Osteoblast (primary cell): ENCODE measurements around the gene NCK2. TPM values are rescaled to one million over a fixed set of nuclear protein-coding genes. Genes with fewer than 3 reads are reported as not detected.

Source experiments
- DNase-seq: peaks from one replicate; pipeline ENCODE4 v3.0.0; 2011; ENCODE audit warnings: low spot score, mixed read lengths; ENCODE audit not compliant: insufficient read length; ENCODE audit errors: missing footprints
- H2AFZ ChIP-seq: 2 replicates; pipeline ENCODE4 v1.6.0; 2011; ENCODE audit warnings: mild to moderate bottlenecking, low read length
- H3K27ac ChIP-seq: 2 replicates; pipeline ENCODE4 v1.5.1; 2011; ENCODE audit warnings: mild to moderate bottlenecking, low read depth, low read length, moderate library complexity
- H3K27me3 ChIP-seq: 2 replicates; pipeline ENCODE4 v1.6.0; 2012; ENCODE audit warnings: mild to moderate bottlenecking, control low read depth, inconsistent platforms, low read length, moderate library complexity; ENCODE audit not compliant: insufficient read depth
- H3K36me3 ChIP-seq: 2 replicates; pipeline ENCODE4 v1.5.1; 2011; ENCODE audit warnings: mild to moderate bottlenecking, low read length, control low read depth, moderate library complexity; ENCODE audit not compliant: insufficient read depth
- H3K4me1 ChIP-seq: 2 replicates; pipeline ENCODE4 v1.5.1; 2011; ENCODE audit warnings: mild to moderate bottlenecking, low read length, control low read depth, moderate library complexity; ENCODE audit not compliant: insufficient read depth
- H3K4me2 ChIP-seq: 2 replicates; pipeline ENCODE4 v1.6.0; 2011; ENCODE audit warnings: mild to moderate bottlenecking, low read length; ENCODE audit not compliant: insufficient read depth
- H3K4me3 ChIP-seq: fragments of 200-600 bp; sonication (generic); 3 replicates; pipeline ENCODE4 v1.5.1; 2012; ENCODE audit warnings: mild to moderate bottlenecking, low read length, inconsistent platforms; ENCODE audit not compliant: insufficient read depth
- H3K79me2 ChIP-seq: 2 replicates; pipeline ENCODE4 v1.6.0; 2012; ENCODE audit warnings: mild to moderate bottlenecking, low read length, control low read depth, inconsistent platforms; ENCODE audit not compliant: insufficient read depth
- H3K9me3 ChIP-seq: 2 replicates; pipeline ENCODE4 v1.5.1; 2011; ENCODE audit warnings: low read depth, low read length, control low read depth
- H4K20me1 ChIP-seq: 2 replicates; pipeline ENCODE4 v1.6.0; 2012; ENCODE audit warnings: mild to moderate bottlenecking, low read length, control low read depth; ENCODE audit not compliant: insufficient read depth
- total RNA-seq: library from RNA; depleted of rRNA; stranded (reverse); fragments of >200 nt; gene quantifications from 2 replicates; pipeline ENCODE4 v1.2.3, GENCODE V29; 2012
- TF ChIP-seq, protein P1 (sequence below): IDR thresholded peaks from 2 replicates; pipeline ENCODE4 v1.5.1; 2011; ENCODE audit warnings: mild to moderate bottlenecking, low read depth, low read length, moderate library complexity; ENCODE audit errors: extremely low read depth

The NCK2 gene
- total RNA-seq, 1 donor: 28.6 TPM

DNA sequence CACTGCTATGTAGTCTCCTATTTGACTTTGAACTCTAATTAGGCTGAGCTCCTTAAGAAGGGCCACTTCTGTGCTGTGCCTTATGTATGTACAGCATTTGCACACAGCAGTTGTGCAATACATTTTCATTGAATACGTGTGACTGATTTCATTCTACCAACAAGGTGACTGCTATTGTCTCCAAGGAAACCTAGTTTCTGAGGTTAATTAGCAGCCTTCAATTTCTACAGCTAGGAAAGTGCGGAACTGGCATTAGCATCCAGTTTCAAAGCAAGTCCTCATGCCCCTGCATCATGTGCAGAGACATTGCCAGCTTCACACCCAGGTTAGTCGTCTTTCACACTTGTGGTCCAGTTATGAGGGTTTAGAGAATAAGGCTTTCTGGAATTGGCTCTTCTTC is 58.6 kb downstream of the NCK2 start:
- no peaks in the 10 kb centered on the region for H3K9me3 ChIP-seq
- H3K4me1 ChIP-seq: peaks cover 17% of the 10 kb centered on the region
- H3K79me2 ChIP-seq: peaks cover 76% of the 10 kb centered on the region
- H3K4me2 ChIP-seq: no peak overlapping the region
- H4K20me1 ChIP-seq: peaks cover 48% of the 10 kb centered on the region
- H3K4me3 ChIP-seq: no peak overlapping the region
- TF ChIP-seq, protein P1, sequence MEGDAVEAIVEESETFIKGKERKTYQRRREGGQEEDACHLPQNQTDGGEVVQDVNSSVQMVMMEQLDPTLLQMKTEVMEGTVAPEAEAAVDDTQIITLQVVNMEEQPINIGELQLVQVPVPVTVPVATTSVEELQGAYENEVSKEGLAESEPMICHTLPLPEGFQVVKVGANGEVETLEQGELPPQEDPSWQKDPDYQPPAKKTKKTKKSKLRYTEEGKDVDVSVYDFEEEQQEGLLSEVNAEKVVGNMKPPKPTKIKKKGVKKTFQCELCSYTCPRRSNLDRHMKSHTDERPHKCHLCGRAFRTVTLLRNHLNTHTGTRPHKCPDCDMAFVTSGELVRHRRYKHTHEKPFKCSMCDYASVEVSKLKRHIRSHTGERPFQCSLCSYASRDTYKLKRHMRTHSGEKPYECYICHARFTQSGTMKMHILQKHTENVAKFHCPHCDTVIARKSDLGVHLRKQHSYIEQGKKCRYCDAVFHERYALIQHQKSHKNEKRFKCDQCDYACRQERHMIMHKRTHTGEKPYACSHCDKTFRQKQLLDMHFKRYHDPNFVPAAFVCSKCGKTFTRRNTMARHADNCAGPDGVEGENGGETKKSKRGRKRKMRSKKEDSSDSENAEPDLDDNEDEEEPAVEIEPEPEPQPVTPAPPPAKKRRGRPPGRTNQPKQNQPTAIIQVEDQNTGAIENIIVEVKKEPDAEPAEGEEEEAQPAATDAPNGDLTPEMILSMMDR: no peak
- H3K27me3 ChIP-seq: no peaks in the 10 kb centered on the region
- no peaks in the 10 kb centered on the region for H3K36me3 ChIP-seq
- no peak overlapping the region for H2AFZ ChIP-seq
- no peak for DNase-seq
- no peak overlapping the region for H3K27ac ChIP-seq

DNA sequence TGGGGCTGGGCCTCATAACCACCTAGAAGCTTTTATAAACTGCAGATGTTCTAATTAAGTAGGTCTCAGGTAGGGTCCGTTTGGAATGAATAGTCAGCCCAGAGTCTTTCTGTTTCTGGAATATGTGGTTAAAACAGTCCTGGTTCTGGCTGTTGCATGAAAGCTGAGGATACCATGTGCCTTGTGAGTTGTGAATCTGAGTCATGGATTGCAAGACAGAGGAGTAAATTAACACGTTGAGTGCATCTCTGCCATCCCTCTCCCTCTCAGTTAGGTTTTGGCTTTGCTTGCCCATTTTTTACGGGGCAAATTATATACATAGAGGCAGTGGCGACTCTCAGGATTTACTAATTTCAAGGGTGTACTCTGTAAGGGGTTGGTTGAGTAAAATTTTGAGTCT is 59.1 kb downstream of the NCK2 start:
- H3K79me2 ChIP-seq: peaks cover 77% of the 10 kb centered on the region
- H3K4me2 ChIP-seq: no peak overlapping the region

DNA sequence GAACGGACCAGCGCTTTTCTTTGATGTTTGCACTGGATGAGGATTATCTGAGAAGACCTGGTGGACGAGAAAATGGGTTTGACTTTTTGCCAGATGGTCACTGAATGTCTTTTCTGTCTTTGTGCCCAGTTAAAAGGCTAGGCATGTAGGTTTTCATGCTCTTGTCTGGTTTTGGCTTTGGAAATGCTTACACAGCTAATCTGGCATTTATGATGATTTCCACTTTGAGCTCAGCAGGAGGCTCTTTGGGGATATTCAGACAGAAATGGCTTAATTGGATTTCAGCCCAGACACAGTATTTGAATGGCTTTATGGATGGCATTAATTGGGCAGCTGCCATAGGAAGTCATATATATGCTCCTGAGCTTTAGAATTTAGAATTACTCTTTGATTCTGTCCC is 59.6 kb downstream of the NCK2 start:
- no peak overlapping the region for H2AFZ ChIP-seq
- no peak overlapping the region for H3K27ac ChIP-seq
- no peaks in the 10 kb centered on the region for H3K9me3 ChIP-seq
- no peaks in the 10 kb centered on the region for H3K36me3 ChIP-seq
- H3K4me1 ChIP-seq: peaks cover 8% of the 10 kb centered on the region
- H3K27me3 ChIP-seq: no peaks in the 10 kb centered on the region
- DNase-seq: no peak
- peaks cover 74% of the 10 kb centered on the region for H3K79me2 ChIP-seq
- H3K4me3 ChIP-seq: no peak overlapping the region
- no peak overlapping the region for H3K4me2 ChIP-seq
- peaks cover 48% of the 10 kb centered on the region for H4K20me1 ChIP-seq
- TF ChIP-seq, protein P1: no peak

More for the DNA sequence above, 59.1 kb downstream of the NCK2 start:
- H3K4me3 ChIP-seq: no peak overlapping the region
- TF ChIP-seq, protein P1: no peak
- H3K4me1 ChIP-seq: peaks cover 13% of the 10 kb centered on the region
- H3K9me3 ChIP-seq: no peaks in the 10 kb centered on the region
- H3K27ac ChIP-seq: no peak overlapping the region
- no peak for DNase-seq
- H4K20me1 ChIP-seq: peaks cover 48% of the 10 kb centered on the region
- no peaks in the 10 kb centered on the region for H3K36me3 ChIP-seq
- H3K27me3 ChIP-seq: no peaks in the 10 kb centered on the region
- no peak overlapping the region for H2AFZ ChIP-seq

DNA sequence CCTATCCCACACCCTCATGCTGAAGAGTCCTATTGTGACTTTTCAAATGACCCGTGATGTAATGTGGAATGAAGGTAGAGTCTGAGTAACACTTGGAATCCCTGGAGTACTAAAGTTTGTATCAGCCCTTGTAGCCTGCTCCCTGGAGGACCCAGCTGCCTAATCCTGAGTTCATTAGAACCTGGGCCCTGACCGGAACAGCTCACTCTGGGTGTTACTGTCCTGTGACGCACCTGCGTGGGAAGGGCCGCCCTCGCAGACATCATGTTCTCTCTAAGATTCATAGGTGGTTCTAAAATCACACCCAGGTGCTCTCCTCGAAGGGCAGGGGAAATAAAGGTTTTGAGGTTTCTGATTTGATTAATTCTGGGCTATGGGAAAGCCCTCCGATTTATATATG is 62.3 kb downstream of the NCK2 start:
- Histone ChIP-seq H3K9me3 (no peaks in the 10 kb centered on the region), H3K4me1 (peaks cover 10% of the 10 kb centered on the region), H3K79me2 (peaks cover 65% of the 10 kb centered on the region), H2AFZ (no peak overlapping the region), H3K4me2 (no peak overlapping the region), H3K27ac (no peak overlapping the region), H4K20me1 (peaks cover 40% of the 10 kb centered on the region), H3K36me3 (no peaks in the 10 kb centered on the region), H3K27me3 (no peaks in the 10 kb centered on the region), H3K4me3 (no peak overlapping the region)
- DNase-seq: no peak
- TF ChIP-seq, protein P1: no peak
